PC-3 (cell line): ENCODE measurements around the gene STAT2. TPM values are rescaled to one million over a fixed set of nuclear protein-coding genes. Genes with fewer than 3 reads are reported as not detected.

ENCODE experiments used
- ATAC-seq: fragments of 200-7000 bp; cut with Tn5 transposase; 2 replicates; pipeline ENCODE4 v1.9.1; 2020; ENCODE audit warnings: mild to moderate bottlenecking, moderate library complexity
- BruUV-seq: library from RNA; stranded (reverse); fragments of 400-500 nt; replicated peaks from 2 replicates; lab custom pipeline; 2021; lab: Mats Ljungman, UMichigan
- CTCF ChIA-PET: fragments of 300-600 bp; sonication (Branson Sonifier 250); formaldehyde crosslinking; loops from one replicate; lab custom pipeline; 2022; ENCODE audit warnings: antibody characterized with exemption; lab: Charles Lee
- POLR2A ChIA-PET: fragments of 300-600 bp; sonication (Branson Sonifier 250); formaldehyde crosslinking; loops from one replicate; lab custom pipeline; 2022; ENCODE audit warnings: antibody characterized with exemption; ENCODE audit not compliant: unreplicated experiment; lab: Charles Lee
- DNase-seq: peaks from one replicate; pipeline ENCODE4 v3.0.0-alpha.2; 2015
- H2AFZ ChIP-seq: fragments of 300-600 bp; sonication (generic); 2 replicates; pipeline ENCODE4 v1.6.0; 2016; ENCODE audit warnings: antibody characterized with exemption, low read length
- H3F3A ChIP-seq: fragments of 300-600 bp; sonication (generic); one replicate; pipeline ENCODE4 v1.6.0; 2017; ENCODE audit warnings: antibody characterized with exemption, low read length, control low read depth, mild to moderate bottlenecking; ENCODE audit not compliant: unreplicated experiment
- H3K27ac ChIP-seq: fragments of 300-600 bp; sonication (generic); 2 replicates; pipeline ENCODE4 v1.5.1; 2016; ENCODE audit warnings: mild to moderate bottlenecking, low read length
- H3K27me3 ChIP-seq: fragments of 300-600 bp; sonication (generic); 2 replicates; pipeline ENCODE4 v1.6.1; 2016; ENCODE audit warnings: low read length, mixed read lengths
- H3K36me3 ChIP-seq: fragments of 300-600 bp; sonication (generic); 2 replicates; pipeline ENCODE4 v1.6.1; 2016; ENCODE audit warnings: low read depth, mixed run types, low read length, mixed read lengths
- H3K4me1 ChIP-seq: fragments of 300-600 bp; sonication (generic); 2 replicates; pipeline ENCODE4 v1.5.1; 2016; ENCODE audit warnings: low read length; ENCODE audit not compliant: insufficient read depth
- H3K4me2 ChIP-seq: fragments of 300-600 bp; sonication (generic); 2 replicates; pipeline ENCODE4 v1.6.0; 2016; ENCODE audit warnings: low read length
- H3K4me3 ChIP-seq: fragments of 300-600 bp; sonication (generic); 2 replicates; pipeline ENCODE4 v1.5.1; 2016; ENCODE audit warnings: mild to moderate bottlenecking, low read length, mixed read lengths
- H3K79me2 ChIP-seq: fragments of 300-600 bp; sonication (generic); 2 replicates; pipeline ENCODE4 v1.6.1; 2017; ENCODE audit warnings: low read length, mixed read lengths
- H3K9ac ChIP-seq: fragments of 300-600 bp; sonication (generic); 2 replicates; pipeline ENCODE4 v1.6.0; 2016; ENCODE audit warnings: mild to moderate bottlenecking, low read length
- H3K9me2 ChIP-seq: fragments of 300-600 bp; sonication (generic); replicated peaks from 2 replicates; pipeline ENCODE4 v1.6.1; 2016; ENCODE audit warnings: mixed run types, low read length, mixed read lengths
- H3K9me3 ChIP-seq: fragments of 300-600 bp; sonication (generic); 2 replicates; pipeline ENCODE4 v1.6.1; 2016; ENCODE audit warnings: low read length, mixed read lengths
- H4K20me1 ChIP-seq: fragments of 300-600 bp; sonication (generic); 2 replicates; pipeline ENCODE4 v1.6.1; 2016; ENCODE audit warnings: low read length, mixed read lengths
- CTCF ChIP-seq: fragments of 300-600 bp; sonication (generic); conservative IDR thresholded peaks from 2 replicates; pipeline ENCODE4 v1.5.1; 2017; ENCODE audit warnings: antibody characterized with exemption, low read depth, mild to moderate bottlenecking, low read length
- EZH2 ChIP-seq: fragments of 300-600 bp; sonication (generic); IDR thresholded peaks from one replicate; pipeline ENCODE4 v1.6.1; 2017; ENCODE audit warnings: antibody characterized with exemption, mild to moderate bottlenecking, low read length; ENCODE audit not compliant: unreplicated experiment
- EZH2phosphoT487 ChIP-seq: fragments of 300-600 bp; sonication (generic); IDR thresholded peaks from 2 replicates; pipeline ENCODE4 v1.6.1; 2018; ENCODE audit warnings: mild to moderate bottlenecking, antibody characterized with exemption, low read length, borderline replicate concordance
- intact Hi-C: fragments of 100-400 bp; cut with micrococcal nuclease; formaldehyde crosslinking; loops from 2 replicates; pipeline ENCODE4 v1.9.0; 2023
- total RNA-seq: library from RNA; depleted of rRNA; stranded (reverse); fragments of >200 nt; gene quantifications from 2 replicates; pipeline ENCODE4 v1.2.3, GENCODE V29; 2014

Gene STAT2
- total RNA-seq, 1 experiment from 2014 or later = 68.8 TPM

- CTCF ChIA-PET = no interaction called here
- POLR2A ChIA-PET = no interaction called here
Observed at GRCh38 chr12:56391721-56392120, 31.8 kb upstream of the STAT2 start.

GRCh38 chr12:56389412-56389811, 29.5 kb upstream of the STAT2 start:
- no peak overlapping the region for H3K4me3 ChIP-seq
- BruUV-seq = no TSS peak
- no peaks in the 10 kb centered on the region for H3K4me1 ChIP-seq
- H4K20me1 ChIP-seq = no peaks in the 10 kb centered on the region
- H3K27me3 ChIP-seq = no peaks in the 10 kb centered on the region
- no peaks in the 10 kb centered on the region for H3F3A ChIP-seq
- DNase-seq (no peak), ATAC-seq (no peak)
- H3K9ac ChIP-seq = no peak overlapping the region
- no peak overlapping the region for H3K4me2 ChIP-seq
- H3K9me3 ChIP-seq = no peaks in the 10 kb centered on the region
- intact Hi-C loops = no loop called here
- no peaks in the 10 kb centered on the region for H3K36me3 ChIP-seq
- CTCF ChIA-PET = interaction anchor here (0.7 kb wide), 1 partner anchor 70 kb away, joined by 3 read pairs; no protein-coding TSS in a partner anchor
- no peaks in the 10 kb centered on the region for H3K9me2 ChIP-seq
- no peaks in the 10 kb centered on the region for H3K79me2 ChIP-seq
- no peak overlapping the region for H2AFZ ChIP-seq
- TF ChIP-seq CTCF (no peak), EZH2phosphoT487 (no peak)
- no peak overlapping the region for H3K27ac ChIP-seq
- POLR2A ChIA-PET = interaction anchor here (0.6 kb wide), 1 partner anchor 29 kb away, joined by 3 read pairs; no protein-coding TSS in a partner anchor

More at GRCh38 chr12:56391721-56392120, 31.8 kb upstream of the STAT2 start:
- Histone ChIP-seq H3K9ac (no peak overlapping the region), H3K9me2 (no peaks in the 10 kb centered on the region), H3K4me1 (no peaks in the 10 kb centered on the region), H4K20me1 (no peaks in the 10 kb centered on the region), H3K9me3 (no peaks in the 10 kb centered on the region), H3F3A (no peaks in the 10 kb centered on the region), H3K27ac (no peak overlapping the region), H2AFZ (no peak overlapping the region), H3K79me2 (no peaks in the 10 kb centered on the region), H3K4me3 (no peak overlapping the region), H3K36me3 (no peaks in the 10 kb centered on the region), H3K27me3 (no peaks in the 10 kb centered on the region), H3K4me2 (no peak overlapping the region)
- BruUV-seq = no TSS peak
- no peak for TF ChIP-seq CTCF
- ATAC-seq (no peak), DNase-seq (peak; percentile 8)
- intact Hi-C loops = no loop called here

GRCh38 chr12:56387152-56387736, 27.3 kb upstream of the STAT2 start:
- Histone ChIP-seq H3K4me3 (no peak overlapping the region), H2AFZ (no peak overlapping the region), H3K9me2 (no peaks in the 10 kb centered on the region), H3K27ac (no peak overlapping the region), H3K9ac (no peak overlapping the region), H3F3A (no peaks in the 10 kb centered on the region), H3K79me2 (no peaks in the 10 kb centered on the region), H3K36me3 (no peaks in the 10 kb centered on the region), H3K27me3 (no peaks in the 10 kb centered on the region), H3K4me1 (no peaks in the 10 kb centered on the region), H4K20me1 (no peaks in the 10 kb centered on the region), H3K9me3 (no peaks in the 10 kb centered on the region), H3K4me2 (no peak overlapping the region)
- CTCF ChIA-PET = interaction anchor here (0.7 kb wide), 1 partner anchor 63 kb away, joined by 4 read pairs; no protein-coding TSS in a partner anchor
- ATAC-seq = no peak
- POLR2A ChIA-PET = no interaction called here
- intact Hi-C loops = no loop called here
- no peak for TF ChIP-seq EZH2phosphoT487
- no peak for TF ChIP-seq CTCF
- TF ChIP-seq EZH2 = no peak
- no peak for DNase-seq
- BruUV-seq = no TSS peak
